Measurements from ENCODE around the gene TMEM167A. TPM values are rescaled to one million over a fixed set of nuclear protein-coding genes. Genes with fewer than 3 reads are reported as not detected.

The TMEM167A gene
- 48.6 TPM for total RNA-seq

GRCh38 chr5:83076742-83077661 is at the start of gene TMEM167A, which contains the start of gene XRCC4:
TMEM167A (minus strand) TSS chr5:83077394; CDS start chr5:83077323, 71 bp downstream.
XRCC4 (plus strand) TSS chr5:83077547; CDS start chr5:83104920, 27,373 bp downstream.
- peak; percentile 100 for ATAC-seq

GRCh38 chr5:83126501-83126900 is 49.3 kb upstream of the TMEM167A start:
- ATAC-seq: no peak

GRCh38 chr5:83125560-83125959 is 48.4 kb upstream of the TMEM167A start:
- ATAC-seq: no peak

GRCh38 chr5:83124593-83124992 is 47.4 kb upstream of the TMEM167A start:
- ATAC-seq: no peak

GRCh38 chr5:83118976-83119375 is 41.8 kb upstream of the TMEM167A start:
- ATAC-seq: no peak

GRCh38 chr5:83118471-83118870 is 41.3 kb upstream of the TMEM167A start:
- no peak for ATAC-seq

- ATAC-seq: no peak
Observed at GRCh38 chr5:83115816-83116215, 38.6 kb upstream of the TMEM167A start.

GRCh38 chr5:83109380-83109779 is 32.2 kb upstream of the TMEM167A start:
- ATAC-seq: no peak

- no peak for ATAC-seq
Observed at GRCh38 chr5:83107692-83108420, 30.7 kb upstream of the TMEM167A start.

GRCh38 chr5:83104021-83104420 is 26.8 kb upstream of the TMEM167A start:
- ATAC-seq: no peak

GRCh38 chr5:83102364-83102980 is 25.3 kb upstream of the TMEM167A start:
- no peak for ATAC-seq

GRCh38 chr5:83101514-83101913 is 24.3 kb upstream of the TMEM167A start:
- no peak for ATAC-seq

- ATAC-seq: no peak
Observed at GRCh38 chr5:83099445-83099844, 22.3 kb upstream of the TMEM167A start.

GRCh38 chr5:83099001-83099400 is 21.8 kb upstream of the TMEM167A start:
- ATAC-seq: no peak

- no peak for ATAC-seq
Observed at GRCh38 chr5:83097689-83098231, 20.6 kb upstream of the TMEM167A start.

GRCh38 chr5:83096660-83097339 is 19.6 kb upstream of the TMEM167A start:
- ATAC-seq: no peak

GRCh38 chr5:83095957-83096539 is 18.9 kb upstream of the TMEM167A start:
- ATAC-seq: peak; percentile 89

GRCh38 chr5:83095163-83095956 is 18.2 kb upstream of the TMEM167A start:
- ATAC-seq: no peak

- no peak for ATAC-seq
Observed at GRCh38 chr5:83093692-83094091, 16.5 kb upstream of the TMEM167A start.

GRCh38 chr5:83092619-83093018 is 15.4 kb upstream of the TMEM167A start:
- ATAC-seq: no peak

- ATAC-seq: no peak
Observed at GRCh38 chr5:83090169-83090568, 13.0 kb upstream of the TMEM167A start.

Measured in esophagus mucosa (tissue), 1 donor.